ENCODE data around the gene S100A14. TPM values are rescaled to one million over a fixed set of nuclear protein-coding genes. Genes with fewer than 3 reads are reported as not detected.

The S100A14 gene
- total RNA-seq, 6 experiments from 2014 or later: 0.54 TPM; not detected in 5

GRCh38 chr1:153627715-153628626 lies 11.8 kb upstream of the S100A14 start, which contains the start of gene S100A1:
S100A1 (plus strand) TSS chr1:153628434; CDS start chr1:153630522, 2,088 bp downstream.
- Mint-ChIP-seq H3K36me3 (ENCODE audit: low read depth) (peaks cover 36% of the 10 kb centered on the region), H3K27ac (peak within 1 kb of the TSS; percentile 100), H3K4me1 (ENCODE audit: low read depth) (peaks cover 74% of the 10 kb centered on the region), H3K27me3 (ENCODE audit: insufficient read depth) (peaks cover 6% of the 10 kb centered on the region), H3K4me3 (peak within 1 kb of the TSS; percentile 97), H3K9me3 (no peaks in the 10 kb centered on the region)
- DNase-seq: no peak
- TF ChIP-seq CTCF (IDR thresholded peaks at IDR 0.05): peak; percentile 15

GRCh38 chr1:153626904-153627714 lies 11.0 kb upstream of the S100A14 start, which contains the start of gene S100A13:
S100A13 (minus strand) TSS chr1:153627505; CDS start chr1:153626472, 1,033 bp downstream.
- H3K27ac Mint-ChIP-seq: peak within 1 kb of the TSS; percentile 100
- peak; percentile 84 for TF ChIP-seq CTCF (IDR thresholded peaks at IDR 0.05)
- H3K4me3 Mint-ChIP-seq: peak within 1 kb of the TSS; percentile 97
- H3K4me1 Mint-ChIP-seq (ENCODE audit: low read depth): peaks cover 67% of the 10 kb centered on the region
- peak; percentile 97 for DNase-seq
- H3K27me3 Mint-ChIP-seq (ENCODE audit: insufficient read depth): peaks cover 6% of the 10 kb centered on the region
- H3K36me3 Mint-ChIP-seq (ENCODE audit: low read depth): peaks cover 38% of the 10 kb centered on the region
- no peaks in the 10 kb centered on the region for H3K9me3 Mint-ChIP-seq

DNA sequence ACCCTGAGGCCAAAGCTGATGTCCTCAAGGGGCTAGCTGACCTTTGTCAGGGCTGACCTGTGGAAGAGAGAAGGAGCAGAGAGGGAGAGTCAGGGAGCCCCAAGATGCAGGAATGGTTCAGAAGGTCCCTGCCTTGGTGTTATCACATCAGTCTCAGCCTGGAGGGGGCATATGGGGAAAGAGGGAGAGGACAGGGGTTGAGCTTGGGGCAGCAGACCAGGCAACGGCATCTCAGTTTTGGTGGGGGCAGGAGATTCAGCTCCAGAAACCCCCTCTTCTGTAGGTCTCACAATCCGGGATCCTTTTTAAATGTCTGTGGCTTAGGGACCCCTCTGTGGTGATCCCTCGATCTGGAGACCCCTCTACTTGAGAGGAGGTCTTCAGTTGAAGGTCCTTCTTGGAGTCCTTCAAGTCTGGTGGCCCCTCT lies 10.4 kb upstream of the S100A14 start:
- Mint-ChIP-seq H3K4me1 (ENCODE audit: low read depth) (peaks cover 61% of the 10 kb centered on the region), H3K4me3 (peak overlapping the region; percentile 97), H3K27me3 (ENCODE audit: insufficient read depth) (peaks cover 6% of the 10 kb centered on the region), H3K9me3 (no peaks in the 10 kb centered on the region), H3K36me3 (ENCODE audit: low read depth) (peaks cover 34% of the 10 kb centered on the region), H3K27ac (peak overlapping the region; percentile 100)
- TF ChIP-seq CTCF (IDR thresholded peaks at IDR 0.05): no peak
- DNase-seq: no peak

- TF ChIP-seq CTCF (IDR thresholded peaks at IDR 0.05): no peak
- no peak for DNase-seq
- peak overlapping the region; percentile 43 for H3K27ac Mint-ChIP-seq
- H3K9me3 Mint-ChIP-seq: no peaks in the 10 kb centered on the region
- H3K4me3 Mint-ChIP-seq: peak overlapping the region; percentile 97
- H3K27me3 Mint-ChIP-seq (ENCODE audit: insufficient read depth): peaks cover 6% of the 10 kb centered on the region
- H3K36me3 Mint-ChIP-seq (ENCODE audit: low read depth): peaks cover 34% of the 10 kb centered on the region
- peaks cover 47% of the 10 kb centered on the region for H3K4me1 Mint-ChIP-seq (ENCODE audit: low read depth)
Observed at GRCh38 chr1:153624965-153625611, 9.0 kb upstream of the S100A14 start.

DNA sequence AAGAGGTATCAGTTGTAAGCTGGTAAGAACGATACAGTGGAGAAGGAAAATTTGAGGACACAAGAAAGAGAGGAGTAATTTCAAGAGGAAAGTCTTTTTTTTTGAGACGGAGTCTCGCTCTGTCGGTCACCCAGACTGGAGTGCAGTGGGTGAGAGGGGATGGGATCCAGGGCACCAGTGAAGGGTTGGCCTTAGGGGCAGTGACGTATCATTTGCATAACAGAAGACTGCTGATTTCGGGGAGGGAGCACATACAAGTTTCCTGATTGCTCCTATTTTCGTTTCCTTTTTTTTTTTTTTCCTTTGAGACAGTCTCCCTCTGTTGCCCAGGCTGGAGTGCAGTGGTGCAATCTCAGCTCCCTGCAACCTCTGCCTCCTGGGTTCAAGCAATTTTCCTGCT lies 7.0 kb upstream of the S100A14 start:
- Mint-ChIP-seq H3K4me1 (ENCODE audit: low read depth) (peaks cover 53% of the 10 kb centered on the region), H3K36me3 (ENCODE audit: low read depth) (peaks cover 44% of the 10 kb centered on the region), H3K27me3 (ENCODE audit: insufficient read depth) (peaks cover 7% of the 10 kb centered on the region), H3K27ac (no peak overlapping the region; the same call in 1 of the 2 replicates), H3K4me3 (no peak overlapping the region), H3K9me3 (no peaks in the 10 kb centered on the region)
- no peak for DNase-seq
- no peak for TF ChIP-seq CTCF (IDR thresholded peaks at IDR 0.05)

Data from HFFc6 (cell line).